ENCODE results near the gene CLPSL1. TPM values are rescaled to one million over a fixed set of nuclear protein-coding genes. Genes with fewer than 3 reads are reported as not detected.
A peak's percentile ranks its signal among the peaks of the same experiment; 100 is the strongest.

Gene CLPSL1
- total RNA-seq, 1 donor from 2014 or later = not detected

DNA sequence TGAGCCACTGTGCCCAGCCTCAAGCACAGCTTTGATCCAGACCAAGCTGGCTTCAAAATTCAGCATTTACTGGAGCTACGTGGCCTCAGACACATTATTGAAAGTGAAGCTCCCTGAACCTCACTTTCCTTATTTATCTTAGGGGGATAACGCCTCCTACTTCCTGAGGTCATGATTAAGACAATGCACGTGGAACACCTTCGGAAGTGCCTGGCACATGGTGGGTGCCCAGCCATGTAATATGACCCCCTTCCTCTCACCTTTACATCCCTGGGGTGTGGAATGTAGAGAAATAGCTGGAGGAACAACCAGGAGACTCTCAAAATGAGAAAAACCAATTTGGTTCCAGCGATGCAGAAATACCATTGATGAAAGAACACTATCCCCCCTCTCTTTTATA, 17.9 kb downstream of the CLPSL1 start:
- peaks cover 12% of the 10 kb centered on the region for H3K4me1 Mint-ChIP-seq (ENCODE audit: unreplicated experiment)

GRCh38 chr6:35801148-35801547, 20.3 kb downstream of the CLPSL1 start:
- no peaks in the 10 kb centered on the region for H3K36me3 Mint-ChIP-seq (ENCODE audit: low read depth, unreplicated experiment)
- no peaks in the 10 kb centered on the region for H3K9me3 Mint-ChIP-seq (ENCODE audit: unreplicated experiment)
- no peak for TF ChIP-seq CTCF (IDR thresholded peaks at IDR 0.05; ENCODE audit: unreplicated experiment)
- H3K27ac Mint-ChIP-seq (ENCODE audit: unreplicated experiment) = no peak overlapping the region
- H3K27me3 Mint-ChIP-seq (ENCODE audit: unreplicated experiment) = peaks cover 2% of the 10 kb centered on the region
- H3K4me3 Mint-ChIP-seq (ENCODE audit: unreplicated experiment) = no peak overlapping the region
- DNase-seq (ENCODE audit: low spot score) = no peak
- peaks cover 11% of the 10 kb centered on the region for H3K4me1 Mint-ChIP-seq (ENCODE audit: unreplicated experiment)

More for the DNA sequence above, 17.9 kb downstream of the CLPSL1 start:
- Mint-ChIP-seq H3K27me3 (ENCODE audit: unreplicated experiment) (peaks cover 4% of the 10 kb centered on the region), H3K9me3 (ENCODE audit: unreplicated experiment) (no peaks in the 10 kb centered on the region), H3K27ac (ENCODE audit: unreplicated experiment) (no peak overlapping the region), H3K4me3 (ENCODE audit: unreplicated experiment) (no peak overlapping the region), H3K36me3 (ENCODE audit: low read depth, unreplicated experiment) (no peaks in the 10 kb centered on the region)
- DNase-seq (ENCODE audit: low spot score) = no peak
- no peak for TF ChIP-seq CTCF (IDR thresholded peaks at IDR 0.05; ENCODE audit: unreplicated experiment)

- Mint-ChIP-seq H3K27me3 (ENCODE audit: unreplicated experiment) (peaks cover 2% of the 10 kb centered on the region), H3K4me1 (ENCODE audit: unreplicated experiment) (no peaks in the 10 kb centered on the region), H3K4me3 (ENCODE audit: unreplicated experiment) (peak within 1 kb of the TSS; percentile 62), H3K36me3 (ENCODE audit: low read depth, unreplicated experiment) (no peaks in the 10 kb centered on the region), H3K9me3 (ENCODE audit: unreplicated experiment) (no peaks in the 10 kb centered on the region), H3K27ac (ENCODE audit: unreplicated experiment) (no peak within 1 kb of the TSS)
- TF ChIP-seq CTCF (IDR thresholded peaks at IDR 0.05; ENCODE audit: unreplicated experiment) = no peak
- peak; percentile 85 for DNase-seq (ENCODE audit: low spot score)
Observed at GRCh38 chr6:35804996-35805736, 24.3 kb downstream of the CLPSL1 start, which contains the start of gene LHFPL5. LHFPL5 (plus strand) TSS chr6:35805352; CDS start chr6:35805671, 319 bp downstream.

GRCh38 chr6:35808688-35809087, 27.9 kb downstream of the CLPSL1 start:
- Mint-ChIP-seq H3K36me3 (ENCODE audit: low read depth, unreplicated experiment) (no peaks in the 10 kb centered on the region), H3K9me3 (ENCODE audit: unreplicated experiment) (no peaks in the 10 kb centered on the region), H3K27ac (ENCODE audit: unreplicated experiment) (no peak overlapping the region), H3K4me1 (ENCODE audit: unreplicated experiment) (peaks cover 4% of the 10 kb centered on the region), H3K4me3 (ENCODE audit: unreplicated experiment) (no peak overlapping the region), H3K27me3 (ENCODE audit: unreplicated experiment) (peaks cover 2% of the 10 kb centered on the region)
- no peak for TF ChIP-seq CTCF (IDR thresholded peaks at IDR 0.05; ENCODE audit: unreplicated experiment)
- no peak for DNase-seq (ENCODE audit: low spot score)

DNA sequence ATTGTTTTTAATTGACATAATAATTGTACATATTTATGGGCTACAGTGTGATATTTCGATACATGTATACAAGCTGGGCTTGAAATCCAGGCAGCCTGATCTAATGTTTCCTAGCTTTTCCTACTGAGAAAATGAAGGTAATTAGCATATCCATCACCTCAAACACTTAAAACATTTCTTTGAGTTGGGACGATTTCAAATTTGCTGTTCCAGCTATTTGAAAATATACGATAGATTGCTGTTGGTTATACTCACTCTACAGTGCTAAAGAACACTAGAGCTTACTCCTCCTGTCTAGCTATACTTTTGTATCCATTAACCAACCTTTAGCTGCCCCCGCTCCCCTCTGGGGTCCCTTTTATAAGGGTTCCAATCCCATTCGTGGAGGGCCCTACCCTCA, 29.0 kb downstream of the CLPSL1 start:
- peaks cover 4% of the 10 kb centered on the region for H3K4me1 Mint-ChIP-seq (ENCODE audit: unreplicated experiment)
- no peak for TF ChIP-seq CTCF (IDR thresholded peaks at IDR 0.05; ENCODE audit: unreplicated experiment)
- H3K36me3 Mint-ChIP-seq (ENCODE audit: low read depth, unreplicated experiment) = no peaks in the 10 kb centered on the region
- H3K27ac Mint-ChIP-seq (ENCODE audit: unreplicated experiment) = no peak overlapping the region
- H3K9me3 Mint-ChIP-seq (ENCODE audit: unreplicated experiment) = no peaks in the 10 kb centered on the region
- peaks cover 2% of the 10 kb centered on the region for H3K27me3 Mint-ChIP-seq (ENCODE audit: unreplicated experiment)
- H3K4me3 Mint-ChIP-seq (ENCODE audit: unreplicated experiment) = no peak overlapping the region
- DNase-seq (ENCODE audit: low spot score) = no peak

Measured in endothelial cell (in vitro differentiated cells).